HL-60/S4 treated with retinoic acid at 250 ng/mL for 4 days and 3 days (cell line): Measurements from ENCODE around the gene EEFSEC.

ENCODE experiments used
- in situ Hi-C: fragments of 300-500 bp; cut with MboI; formaldehyde crosslinking; loops from 2 replicates; pipeline ENCODE4 v1.7.0; 2022; ENCODE audit warnings: low sequenced_read_pairs

EEFSEC gene

GRCh38 chr3:128210711-128211110 lies 57.4 kb downstream of the EEFSEC start:
- in situ Hi-C loops: no loop called here

- in situ Hi-C loops: no loop called here
These were observed 60.8 kb downstream of the EEFSEC start for GRCh38 chr3:128214056-128214455.

DNA sequence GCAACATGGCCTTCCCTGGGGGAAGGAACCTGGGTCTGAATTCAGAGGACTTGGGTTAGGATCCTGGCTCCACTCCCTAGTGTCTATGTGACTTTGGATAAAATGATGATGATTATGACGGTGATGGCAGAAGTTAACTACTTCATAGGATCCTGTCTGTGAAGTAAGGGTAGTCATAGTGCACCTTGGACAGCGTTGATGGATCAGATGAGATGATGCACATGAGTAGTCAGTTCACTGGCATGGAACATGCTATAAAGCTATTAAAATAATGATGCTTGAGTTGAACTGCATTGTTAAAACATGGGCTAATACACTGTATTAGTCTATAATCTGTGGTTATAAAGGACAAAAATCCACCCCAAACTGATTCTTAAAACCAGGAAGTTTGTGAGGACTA lies 62.0 kb downstream of the EEFSEC start:
- in situ Hi-C loops: no loop called here

DNA sequence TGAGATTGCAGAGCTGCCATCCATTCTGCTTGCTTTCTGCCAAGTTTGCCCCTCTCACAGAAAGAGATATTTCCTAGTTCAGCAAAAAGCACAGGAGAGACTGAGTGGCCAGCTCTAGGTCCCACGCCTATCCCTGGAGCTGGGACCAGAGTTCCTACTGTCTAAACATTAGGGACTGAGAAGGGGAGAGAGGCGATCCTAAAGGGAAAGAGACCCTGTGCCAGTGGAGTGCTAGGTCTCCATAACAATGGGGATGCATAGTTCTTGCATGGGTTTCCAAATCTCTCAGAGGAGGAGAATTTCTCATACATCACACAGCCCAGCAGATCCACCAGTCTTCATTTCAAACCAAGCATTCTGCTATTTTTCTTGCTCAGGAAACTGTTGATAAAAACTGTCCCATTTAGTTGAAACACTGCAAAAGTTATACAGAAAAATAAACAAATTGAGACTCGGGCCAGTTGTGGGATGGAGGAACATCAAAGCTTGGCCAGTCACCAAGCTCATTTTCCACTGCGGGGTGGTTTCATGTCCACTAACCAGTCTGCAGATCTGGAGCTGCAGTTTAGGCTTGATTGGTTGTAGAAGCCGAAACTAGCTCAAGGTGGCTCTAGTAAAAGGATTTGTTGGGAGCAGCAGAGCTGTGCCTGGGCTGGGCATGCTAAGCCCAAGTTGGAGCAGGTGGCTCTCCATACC lies 62.7 kb downstream of the EEFSEC start:
- in situ Hi-C loops: no loop called here

DNA sequence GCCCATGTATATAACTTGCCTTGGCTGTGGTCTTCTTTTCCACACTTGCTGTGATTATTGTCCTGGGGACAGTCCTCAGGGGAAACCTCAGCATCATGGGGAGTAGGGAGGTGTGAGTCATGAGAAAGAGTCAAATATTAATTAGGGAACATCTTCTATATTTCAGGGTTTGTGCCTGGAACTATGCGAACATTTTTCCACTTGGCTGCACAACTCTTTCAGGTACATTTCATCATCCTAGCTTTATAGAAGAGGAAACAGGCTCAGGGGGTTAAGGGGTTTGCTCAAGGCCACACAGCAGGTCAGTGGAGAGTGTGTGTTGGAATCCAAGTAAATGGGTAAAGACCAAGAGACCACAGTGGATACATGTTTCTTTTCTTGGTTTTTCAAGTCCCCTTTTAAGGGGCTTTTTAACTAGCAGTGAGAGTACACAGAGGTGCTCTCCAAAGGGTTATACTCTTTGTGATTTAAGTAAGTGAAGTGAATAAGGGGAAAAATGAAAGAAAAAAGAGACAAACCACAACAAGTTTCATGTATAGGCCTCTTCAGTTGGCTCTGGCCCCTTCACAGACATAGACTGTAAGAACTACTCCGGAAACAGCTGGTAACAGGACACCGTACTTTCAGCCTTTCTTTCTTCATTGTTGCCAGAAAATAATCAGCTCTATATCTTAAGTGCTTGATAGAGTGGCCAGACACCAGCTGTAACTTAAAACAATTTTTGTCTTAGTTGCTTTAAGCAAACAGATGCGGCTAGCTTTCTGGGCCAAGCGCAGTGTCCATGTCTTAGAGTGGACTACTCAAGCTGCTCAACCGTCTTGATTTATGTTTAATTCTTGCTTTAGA lies 64.6 kb downstream of the EEFSEC start:
- in situ Hi-C loops: no loop called here

GRCh38 chr3:128218548-128219257 lies 65.4 kb downstream of the EEFSEC start:
- in situ Hi-C loops: no loop called here

DNA sequence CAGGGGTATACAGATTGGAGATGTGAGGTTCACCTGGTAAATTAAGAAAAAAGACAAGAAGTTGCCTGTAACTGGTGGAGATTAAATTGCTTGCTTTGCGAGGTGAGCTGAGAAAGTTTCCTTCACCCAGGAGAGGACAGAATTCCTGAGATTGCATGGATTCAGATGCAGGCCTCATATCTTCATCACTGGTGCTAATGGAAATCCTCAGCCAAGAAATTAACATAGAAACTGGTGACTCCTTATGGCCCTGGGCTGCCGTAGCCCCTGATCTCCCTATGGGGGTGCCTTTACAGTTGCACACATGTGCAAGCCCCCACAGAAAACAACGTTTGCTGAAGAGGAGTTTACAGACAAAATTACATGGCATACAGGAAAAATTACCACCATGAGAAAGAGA lies 68.0 kb downstream of the EEFSEC start:
- in situ Hi-C loops: no loop called here

DNA sequence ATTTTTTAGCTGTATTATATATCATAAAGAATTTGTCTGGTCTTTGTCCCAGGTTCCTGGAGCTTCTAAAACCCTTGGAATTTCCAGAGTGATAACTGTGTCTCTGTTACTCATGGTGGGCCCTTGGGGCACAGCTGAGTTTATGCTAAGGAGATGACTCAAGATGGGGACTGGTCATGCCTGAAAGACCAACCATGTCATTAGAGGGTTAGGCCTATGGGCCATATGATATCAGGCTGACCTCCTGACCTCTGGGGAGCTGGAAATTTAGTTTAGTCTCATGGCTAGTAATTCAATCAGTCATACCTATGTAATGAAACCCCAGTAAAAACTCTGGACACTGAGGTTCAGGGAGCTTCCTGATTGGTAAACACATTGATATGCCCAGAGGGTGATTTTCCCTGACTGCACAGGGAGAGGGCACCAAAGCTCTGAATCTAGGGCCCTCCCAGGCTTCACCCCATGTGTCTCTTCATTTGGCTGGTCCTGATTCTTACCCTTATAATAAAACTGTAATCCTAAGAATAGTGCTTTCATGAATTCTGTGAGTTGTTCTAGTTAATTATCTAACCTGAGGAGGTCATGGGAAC lies 69.6 kb downstream of the EEFSEC start:
- in situ Hi-C loops: no loop called here

DNA sequence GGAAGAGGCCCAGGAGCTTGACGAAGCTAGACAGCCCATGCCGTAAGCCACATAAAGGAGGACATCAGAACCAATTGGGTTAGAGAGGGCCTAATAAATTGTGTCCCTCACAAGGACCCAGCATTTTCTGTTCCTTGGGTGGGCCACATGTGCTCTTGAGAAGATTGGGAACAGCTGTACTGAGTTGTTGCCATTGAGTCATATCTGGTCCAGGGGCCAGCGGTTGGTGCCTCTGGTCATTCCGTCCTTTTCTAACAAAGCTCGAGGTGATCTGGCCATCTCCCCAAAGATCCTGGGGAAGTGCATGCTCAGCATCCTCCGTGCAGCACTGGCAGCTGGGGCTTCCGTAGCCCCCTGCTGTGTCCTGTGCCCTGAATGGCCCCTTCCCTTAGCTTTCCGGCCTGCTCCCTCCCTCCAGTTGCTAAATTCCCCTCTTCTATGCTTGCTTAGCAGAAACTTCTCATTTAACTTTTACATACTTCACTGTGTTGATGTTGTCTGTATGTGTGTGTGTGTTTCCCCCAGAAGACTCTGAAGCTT lies 73.0 kb downstream of the EEFSEC start:
- in situ Hi-C loops: no loop called here

GRCh38 chr3:128226795-128227395 lies 73.6 kb downstream of the EEFSEC start:
- in situ Hi-C loops: no loop called here

DNA sequence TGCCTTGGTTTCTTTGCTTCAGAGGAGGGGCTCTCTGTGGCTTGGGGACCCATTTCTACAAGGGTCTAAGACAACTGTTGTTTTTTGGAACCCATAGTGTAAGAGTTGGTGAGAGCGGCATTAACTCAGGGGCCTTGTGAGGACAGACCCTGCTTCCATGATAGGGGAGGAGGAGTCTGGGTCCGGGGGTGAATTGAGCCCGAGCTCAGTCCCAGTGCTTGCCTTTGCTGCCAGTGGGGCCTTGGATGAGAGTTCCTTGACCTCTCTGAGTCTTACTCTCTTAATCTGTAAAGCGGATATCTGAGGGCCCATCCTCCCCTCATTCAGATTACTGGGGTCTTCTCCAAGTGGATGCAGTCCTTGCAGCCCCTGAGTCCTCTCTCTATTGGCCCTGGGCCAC lies 74.2 kb downstream of the EEFSEC start:
- in situ Hi-C loops: no loop called here

DNA sequence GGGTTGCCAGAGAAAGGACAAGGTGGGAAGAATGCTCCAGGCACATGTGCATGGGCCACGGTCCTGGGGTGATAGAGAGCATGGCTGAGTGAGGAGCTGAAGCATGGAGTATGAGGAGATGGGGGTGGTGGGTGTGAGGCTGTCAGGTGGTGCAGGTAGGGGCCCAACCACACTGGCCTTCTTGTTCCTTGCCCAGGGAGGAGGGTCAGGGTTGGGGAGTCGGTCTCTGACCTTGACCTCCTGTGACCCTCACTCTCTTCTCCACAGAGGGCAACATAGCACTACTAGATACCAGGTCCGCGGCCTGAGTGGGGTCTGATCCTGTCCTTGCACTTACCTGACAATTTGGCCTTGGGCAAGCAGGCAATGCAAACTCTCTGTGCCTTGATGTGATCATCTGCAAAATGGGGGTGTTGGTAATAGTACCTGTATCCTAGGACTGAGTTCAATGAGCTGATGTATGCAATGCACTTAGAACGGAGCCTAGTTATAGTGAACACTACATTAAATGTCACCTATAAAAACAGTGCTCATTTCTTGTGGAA lies 75.2 kb downstream of the EEFSEC start:
- in situ Hi-C loops: no loop called here

DNA sequence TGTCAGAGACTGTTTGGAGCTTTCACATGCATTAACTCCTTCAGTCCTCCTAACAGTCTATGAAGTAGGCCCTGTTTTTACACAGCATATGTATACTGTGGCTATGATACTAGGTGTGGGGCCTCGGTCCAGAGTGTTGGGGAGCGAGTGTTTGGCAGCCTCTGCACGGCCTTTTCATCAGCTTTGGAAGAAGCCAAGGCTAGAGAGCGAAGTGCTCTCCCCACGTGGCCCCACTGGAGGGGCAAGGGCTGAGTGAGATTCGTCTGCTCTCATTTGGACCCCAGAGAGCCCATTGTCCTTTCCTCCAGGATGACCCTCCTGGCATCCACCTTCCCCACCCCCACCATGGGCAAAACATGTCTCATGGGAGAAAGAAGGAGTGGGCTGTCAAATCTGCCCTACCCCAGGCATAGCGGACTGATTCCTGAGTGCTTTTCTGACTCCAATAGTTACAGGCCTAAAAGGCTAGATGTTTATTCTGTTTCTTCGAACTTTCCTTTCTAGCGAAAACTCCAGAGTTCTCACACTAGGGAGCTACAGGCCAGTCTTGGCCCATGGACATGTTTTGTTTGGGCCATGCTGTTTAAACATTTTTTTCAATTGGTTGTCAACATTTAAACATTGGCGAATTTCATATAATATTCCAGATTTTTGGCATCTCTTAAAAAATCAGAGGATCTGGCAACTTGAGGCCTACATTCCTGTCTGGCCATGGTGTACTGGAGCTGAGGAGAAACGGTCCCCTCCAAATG lies 76.0 kb downstream of the EEFSEC start:
- in situ Hi-C loops: no loop called here

- in situ Hi-C loops: no loop called here
These were observed 78.3 kb downstream of the EEFSEC start for GRCh38 chr3:128231606-128232005.

DNA sequence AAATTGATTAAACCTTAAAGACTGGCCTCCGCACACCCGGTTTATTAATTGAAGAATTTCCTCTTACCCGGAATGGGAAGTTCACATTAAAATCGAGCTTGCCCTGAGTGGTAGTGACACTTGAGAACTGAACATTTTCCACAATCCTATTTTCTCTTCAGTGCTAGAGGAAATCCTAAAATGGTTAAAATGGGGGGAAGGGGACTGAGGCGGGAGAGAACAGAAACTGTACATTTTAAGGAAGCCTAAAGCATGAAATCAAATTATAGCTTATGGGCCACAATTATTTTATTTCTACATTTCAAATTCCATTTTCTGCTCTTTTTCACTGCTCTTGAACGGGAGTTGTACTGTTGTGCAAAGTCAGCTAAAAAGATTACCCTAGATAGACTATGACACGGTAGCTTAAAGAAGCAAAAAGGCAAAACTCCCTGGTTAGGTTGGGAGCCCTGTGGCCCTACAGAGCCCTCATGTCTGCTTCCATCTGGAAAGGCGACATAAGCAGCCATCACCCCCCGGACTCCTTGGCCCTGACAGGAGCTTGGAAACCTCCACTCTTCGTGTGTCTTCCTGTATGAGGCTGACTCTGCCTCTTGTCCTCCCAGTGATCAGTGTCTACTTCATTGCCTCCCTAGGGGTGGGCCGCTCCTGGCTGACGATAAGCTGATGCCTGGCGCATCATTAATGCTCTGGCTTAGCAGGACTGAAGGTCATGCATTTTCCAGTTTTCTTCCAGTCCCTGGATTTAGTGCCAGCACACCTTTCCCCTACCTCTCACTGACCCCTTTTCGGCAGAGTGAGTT lies 79.3 kb downstream of the EEFSEC start:
- in situ Hi-C loops: no loop called here

- in situ Hi-C loops: no loop called here
These were observed 82.1 kb downstream of the EEFSEC start for GRCh38 chr3:128235207-128235926.

DNA sequence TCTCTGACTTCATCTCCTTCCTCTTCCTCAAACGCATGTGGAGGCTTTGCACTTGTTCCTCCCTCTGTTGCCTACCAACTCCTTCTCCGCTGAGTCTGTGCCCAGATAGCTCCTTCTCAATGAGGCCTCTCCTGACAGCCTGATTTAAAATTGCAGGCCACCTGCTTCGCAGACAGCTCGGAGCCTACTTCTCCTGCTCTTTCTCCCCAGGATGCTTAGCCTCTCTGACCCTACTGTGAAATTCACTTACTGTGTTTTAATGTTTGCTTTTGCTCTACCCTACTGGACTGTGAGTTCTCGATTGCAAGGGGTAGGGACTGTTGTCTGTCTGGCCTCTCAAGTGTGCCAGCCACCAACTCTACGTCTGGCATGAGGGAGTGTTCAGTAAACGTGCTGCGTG lies 83.4 kb downstream of the EEFSEC start:
- in situ Hi-C loops: no loop called here
